ENCODE measurements around the gene WDR55.
"Not testable (repeated sequence)": the region's sequence is repeated elsewhere in the genome, so short reads cannot be mapped to it uniquely, and the experiment has no call there.

WDR55 gene

DNA sequence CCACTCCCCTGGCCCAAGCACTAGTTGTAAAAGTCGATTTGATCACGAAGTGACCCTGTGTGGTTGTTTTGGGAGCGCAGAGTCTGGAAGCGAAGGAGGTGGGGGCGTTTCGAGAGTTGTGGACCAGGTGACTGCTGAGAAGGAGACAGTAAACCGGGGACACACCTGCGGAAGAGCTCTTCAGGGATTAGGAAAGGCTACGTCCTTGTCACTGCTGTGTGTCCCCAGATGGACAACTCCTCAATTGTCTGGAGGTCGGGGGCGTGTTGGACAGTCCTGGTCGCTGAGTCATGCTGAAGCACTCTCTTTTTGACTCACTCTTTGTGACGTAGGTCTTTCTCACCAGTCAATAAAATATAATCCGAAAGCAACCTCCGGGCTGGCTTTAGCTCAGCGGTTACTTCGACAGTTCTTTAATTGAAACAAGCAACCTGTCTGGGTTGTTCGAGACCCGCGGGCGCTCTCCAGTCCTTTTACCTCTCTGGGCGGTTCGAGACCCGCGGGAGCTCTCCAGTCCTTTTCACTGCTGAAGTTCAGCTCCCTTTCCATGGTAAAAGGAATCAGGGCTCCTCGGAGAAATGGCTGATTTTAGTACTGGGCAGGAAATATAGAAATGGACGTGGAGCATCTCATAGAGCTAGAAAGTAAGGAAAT lies 46.3 kb downstream of the WDR55 start:
- DNase-seq (ENCODE audit: low read depth): peak; percentile 84

DNA sequence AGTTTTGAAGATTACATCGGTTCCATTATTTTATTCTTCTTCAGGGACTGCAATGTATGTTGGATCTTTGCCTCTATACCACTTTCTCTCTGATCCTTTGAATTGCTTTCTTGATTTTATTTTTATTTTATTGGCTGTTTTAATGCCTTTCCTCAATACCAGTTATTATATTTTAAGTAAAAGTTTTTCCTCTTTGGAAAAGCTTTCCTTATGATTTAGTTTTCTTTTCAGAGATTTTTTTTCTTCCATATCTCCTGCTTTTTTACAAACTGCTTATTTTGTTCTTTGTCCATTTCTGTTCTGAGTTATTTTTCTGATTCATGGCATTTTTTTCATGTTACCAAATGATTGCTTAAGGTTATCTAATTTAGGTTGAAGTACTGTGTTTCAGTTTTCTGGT lies 47.1 kb downstream of the WDR55 start:
- DNase-seq (ENCODE audit: low read depth): no peak

DNA sequence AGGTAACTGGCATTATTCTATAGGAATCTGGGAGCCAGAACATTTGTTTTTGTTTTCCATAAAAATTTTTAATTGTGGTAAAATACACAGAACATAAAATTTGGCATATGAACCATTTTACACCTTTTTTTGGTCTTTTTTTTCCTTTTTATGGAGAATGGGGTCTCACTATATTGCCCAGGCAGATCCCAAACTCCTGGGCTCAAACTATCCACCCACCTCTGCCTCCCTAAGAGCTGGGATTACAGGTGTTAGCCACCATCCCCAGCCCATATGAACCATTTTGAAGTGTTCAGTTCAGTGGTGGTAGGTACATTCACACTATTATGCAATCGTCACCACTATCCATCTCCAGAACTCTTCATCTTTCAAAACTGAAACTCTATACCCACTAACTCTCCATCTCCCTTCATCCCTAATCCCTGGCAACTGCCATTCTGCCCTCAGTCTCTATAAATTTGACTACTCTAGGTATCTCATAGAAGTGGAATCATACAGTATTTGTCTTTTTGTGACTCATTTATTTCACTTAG lies 48.9 kb downstream of the WDR55 start:
- no peak for DNase-seq (ENCODE audit: low read depth)

DNA sequence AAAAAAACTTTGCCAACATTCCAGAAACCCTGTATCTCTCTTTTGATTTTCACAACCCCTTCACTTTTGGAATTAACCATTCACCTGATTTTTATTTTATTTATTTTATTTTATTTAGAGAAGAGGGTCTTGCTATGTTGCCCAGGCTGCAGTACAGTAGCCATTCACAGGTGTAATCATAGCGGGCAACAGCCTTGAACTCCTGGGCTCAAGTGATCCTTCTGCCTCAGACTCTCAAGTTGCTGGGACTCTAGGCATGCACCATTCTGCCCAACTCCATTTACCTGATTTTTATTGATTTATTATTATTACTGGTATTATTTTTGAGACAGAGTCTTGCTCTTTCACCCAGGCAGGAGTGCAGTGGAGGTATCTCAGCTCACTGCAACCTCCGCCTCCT lies 51.5 kb downstream of the WDR55 start:
- DNase-seq (ENCODE audit: low read depth): not testable (repeated sequence)

DNA sequence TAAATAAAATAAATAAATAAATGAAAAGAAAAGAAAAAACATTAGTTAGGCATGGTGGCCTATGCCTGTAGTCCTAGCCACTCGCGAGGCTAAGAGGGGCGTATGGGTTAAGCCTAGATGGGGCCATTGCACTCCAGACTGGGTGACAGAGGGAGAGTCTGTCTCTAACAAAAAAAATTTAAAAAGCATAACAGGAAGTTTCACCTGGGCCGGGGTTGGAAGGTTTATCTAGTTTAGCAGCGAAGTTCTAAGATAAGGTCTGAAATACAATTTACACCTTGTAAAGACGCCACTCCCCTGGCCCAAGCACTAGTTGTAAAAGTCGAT lies 53.5 kb downstream of the WDR55 start:
- DNase-seq (ENCODE audit: low read depth): no peak

DNA sequence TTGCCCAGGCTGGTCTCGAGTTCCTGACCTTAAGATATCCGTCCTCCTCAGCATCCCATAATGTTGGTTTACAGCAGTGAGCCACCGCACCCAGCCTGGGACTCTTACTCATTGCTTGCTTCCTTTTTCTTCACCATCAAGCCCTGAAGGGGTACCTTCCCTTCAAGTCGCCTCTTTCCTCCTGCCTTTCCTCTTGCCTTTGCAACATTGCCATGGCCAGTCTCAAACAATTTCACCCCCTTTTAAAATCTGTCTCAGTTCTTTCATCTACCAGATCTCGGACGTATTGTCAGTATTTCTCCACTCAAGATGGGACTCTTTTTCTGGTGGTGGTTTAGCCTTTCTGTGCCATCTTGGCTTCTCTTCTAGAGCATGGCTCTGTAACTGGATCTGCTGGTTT lies 56.0 kb downstream of the WDR55 start:
- DNase-seq (ENCODE audit: low read depth): not testable (repeated sequence)

DNA sequence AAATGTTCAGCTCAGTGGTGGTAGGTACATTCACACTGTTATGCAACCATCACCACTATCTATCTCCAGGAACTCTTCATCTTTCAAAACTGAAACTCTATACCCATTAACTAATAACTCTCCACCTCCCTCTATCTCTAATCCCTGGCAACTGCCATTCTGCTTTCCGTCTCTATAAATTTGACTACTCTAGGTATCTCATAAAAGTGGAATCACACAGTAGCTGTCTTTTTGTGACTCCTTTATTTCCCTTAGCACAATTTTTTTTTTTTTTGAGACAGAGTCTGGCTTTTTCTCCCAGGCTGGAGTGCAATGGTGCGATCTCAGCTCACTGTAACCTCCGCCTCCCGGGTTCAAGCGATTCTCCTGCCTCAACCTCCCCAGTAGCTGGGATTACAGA lies 56.7 kb downstream of the WDR55 start:
- DNase-seq (ENCODE audit: low read depth): not testable (repeated sequence)
